Adrenal gland (tissue), 12 donors: ENCODE results near the gene ZDHHC14. TPM values are rescaled to one million over a fixed set of nuclear protein-coding genes. Genes with fewer than 3 reads are reported as not detected.

Experiments used
- DNase-seq, 7 donors: peaks; one replicate each; pipeline ENCODE4 v3.0.0-alpha.2; 2019 to 2020
- H3K27ac ChIP-seq, 5 donors: fragments of 200-600 bp; sonication (generic) in 4 of 5; 1 replicate in 3 of 5; 2 replicates in 2 of 5; pipeline versions ENCODE4 v1.5.1 to v1.8.0; 2016 to 2020; ENCODE audit warnings: mild to moderate bottlenecking in 1 of 5
- H3K27me3 ChIP-seq: fragments of 200-600 bp; 2 replicates; pipeline ENCODE4 v1.8.0; 2021
- H3K36me3 ChIP-seq, 2 donors: fragments of 200-600 bp; replicated peaks in 1 of 2; 1 replicate in 1 of 2; 2 replicates in 1 of 2; pipeline versions ENCODE4 v1.5.1 to v1.8.0; 2018 to 2022
- H3K4me1 ChIP-seq, 2 donors: fragments of 200-600 bp; replicated peaks in 1 of 2; 1 replicate in 1 of 2; 2 replicates in 1 of 2; pipeline versions ENCODE4 v1.5.1 to v1.8.0; 2018 to 2021
- H3K4me3 ChIP-seq, 4 donors: fragments of 200-600 bp; sonication (generic) in 3 of 4; one replicate each; pipeline ENCODE4 v1.5.1; 2016 to 2018
- H3K9me3 ChIP-seq, 3 donors: fragments of 200-600 bp; sonication (generic) in 1 of 3; replicated peaks in 1 of 3; 1 replicate in 2 of 3; 2 replicates in 1 of 3; pipeline versions ENCODE4 v1.5.1 to v1.8.0; 2016 to 2021
- CTCF ChIP-seq, 6 experiments: fragments of 450-650 bp in 4 of 6; fragments of 200-600 bp in 2 of 6; sonication (generic) in 1 of 6; IDR thresholded peaks; 1 replicate in 5 of 6; 2 replicates in 1 of 6; pipeline versions ENCODE4 v1.5.1 to v1.8.0; 2016 to 2021; ENCODE audit warnings: antibody characterized with exemption in 6 of 6, mild to moderate bottlenecking in 2 of 6, moderate library complexity in 1 of 6
- POLR2A ChIP-seq, 2 donors: fragments of 450-650 bp; IDR thresholded peaks; one replicate each; pipeline ENCODE4 v1.6.1; 2017; ENCODE audit warnings: antibody characterized with exemption in 2 of 2, mild to moderate bottlenecking in 2 of 2, moderate library complexity in 1 of 2
- WGBS, 4 donors: extraction: QIAGEN DNeasy Blood & Tissue Kit in 2 of 4; methylation state at CpG; one replicate each; pipeline versions ENCODE4 v1.1.5 to v1.1.7; 2013 to 2017; 5-methylcytosine and 5-hydroxymethylcytosine counted together
- intact Hi-C, 2 donors: fragments of 100-400 bp; cut with DNase I; formaldehyde crosslinking; loops; one replicate each; pipeline versions ENCODE4 v1.14.1 to v1.15.0; 2022 to 2023
- polyA plus RNA-seq, 3 donors: library from polyadenylated mRNA; stranded (reverse); fragments of 200-250 nt in 2 of 3; fragments of 350-450 nt in 1 of 3; fragmentation: Illumina TruSeq in 1 of 3; extraction: RNeasy Lipid Tissue Mini Kit (QIAGEN cat#74804) in 1 of 3; gene quantifications; one replicate each; pipeline ENCODE4 v1.2.3, GENCODE V29; 2013 to 2014
- total RNA-seq, 9 donors: library from RNA; depleted of rRNA in 4 of 9; stranded (reverse); fragments of >200 nt in 4 of 9; fragments of 120-200 nt in 1 of 9; fragmentation: NEBNext Ultra II Directional in 1 of 9; extraction: Animal tissue kit (Norgen Biotek cat#: 25700) in 1 of 9; gene quantifications; one replicate each; pipeline versions ENCODE4 v1.1.0 to v1.2.4, GENCODE V29; 2013 to 2023
- donor health status: healthy with polysubstance abuse.
- donor health status: Bipolar disorder and iron deficiency.
- donor health status: DM: yes; HTN: yes; CAD: no.
- donor health status: DM: no; HTN: no; CAD: no.
- donor health status: DM: no; HTN: no; CAD: no.
- donor health status: DM: yes; HTN: yes; CAD: no.

The ZDHHC14 gene
- total and polyA plus RNA-seq, 12 donors = 3.8 to 14.3 (median 8.8) TPM

DNA sequence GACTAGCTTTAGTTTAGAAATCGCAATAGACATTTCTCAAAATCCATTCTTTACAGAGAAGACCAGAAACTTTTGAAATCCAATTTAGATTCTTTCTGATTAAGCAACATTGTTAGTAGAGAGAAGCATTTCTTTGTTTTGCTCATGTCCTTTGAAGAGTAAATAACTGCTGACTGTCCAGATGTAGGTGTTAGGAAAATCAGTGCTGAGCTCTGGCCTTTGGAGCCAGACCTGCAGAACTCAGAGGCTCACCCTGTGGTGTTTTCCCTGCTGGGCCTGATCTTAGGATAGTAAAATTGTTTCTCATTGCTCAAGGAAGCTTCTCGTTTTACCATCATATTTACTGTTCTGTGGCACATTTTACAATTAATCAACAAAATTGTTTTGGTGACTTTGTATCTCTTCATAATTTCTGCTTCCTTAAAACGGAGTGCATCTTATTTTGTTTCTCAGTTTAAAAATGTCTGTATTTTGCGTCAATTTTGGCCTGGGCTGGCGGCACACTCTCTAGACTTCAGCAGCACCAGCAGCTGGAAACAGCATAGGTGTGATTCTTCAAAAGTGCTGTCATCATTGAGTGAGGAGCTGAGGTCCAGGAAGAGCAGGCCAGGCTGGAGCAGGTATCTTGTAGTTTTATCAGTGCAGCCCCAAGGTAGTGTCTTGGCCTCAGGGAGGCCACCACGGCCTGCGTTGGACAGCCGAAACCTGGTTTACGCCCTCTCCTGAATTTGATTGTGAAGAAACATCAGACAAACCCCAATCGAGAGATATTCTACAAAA is 8.3 kb upstream of the ZDHHC14 start:
- Histone ChIP-seq H3K27ac (no peak overlapping the region), H3K4me1 (no peaks in the 10 kb centered on the region), H3K36me3 (no peaks in the 10 kb centered on the region), H3K27me3 (no peaks in the 10 kb centered on the region), H3K9me3 (no peaks in the 10 kb centered on the region), H3K4me3 (no peak overlapping the region)
- TF ChIP-seq CTCF (IDR thresholded peaks at IDR 0.05) = no peak
- no peak for TF ChIP-seq POLR2A (IDR thresholded peaks at IDR 0.05)
- DNase-seq = no peak
- intact Hi-C loops = no loop called here
- 83 to 90% (median 86%) methylated on average over 10 of the region's 10 CpGs for WGBS, 4 donors

DNA sequence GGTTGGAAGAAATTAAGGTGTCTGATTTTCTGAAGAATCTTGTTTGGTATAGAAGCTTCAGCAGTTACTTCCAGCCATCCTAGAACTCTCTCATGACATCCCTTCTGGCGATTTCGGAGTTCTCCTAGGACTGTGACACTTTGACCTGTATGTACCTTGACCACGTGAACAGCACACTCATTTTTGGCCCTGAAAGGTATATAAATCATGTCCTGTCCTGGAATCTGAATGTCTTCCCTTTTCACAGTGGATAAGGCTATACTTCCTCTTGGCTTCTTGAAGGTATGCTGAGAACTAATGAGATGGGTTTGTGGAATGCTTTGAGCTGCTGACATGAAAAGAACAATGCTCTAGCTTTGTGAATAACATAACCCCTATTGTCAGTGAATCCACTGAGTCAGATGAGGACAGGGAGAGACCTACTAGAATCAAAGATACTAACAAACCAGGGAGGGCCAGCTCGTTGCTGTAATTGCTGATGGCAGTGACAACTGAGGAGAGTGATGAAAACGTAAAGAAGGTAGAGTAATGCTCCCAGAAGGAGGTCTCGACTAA is 6.0 kb upstream of the ZDHHC14 start:
- no peak for DNase-seq
- peaks cover 0 to 7% of the 10 kb centered on the region in 2 donors for H3K4me1 ChIP-seq
- 45 to 57% (median 53%) methylated on average over 6 of the region's 6 CpGs for WGBS, 4 donors
- H3K27ac ChIP-seq = no peak overlapping the region
- TF ChIP-seq CTCF (IDR thresholded peaks at IDR 0.05) (no peak), POLR2A (IDR thresholded peaks at IDR 0.05) (no peak)
- intact Hi-C loops = no loop called here
- H3K9me3 ChIP-seq = no peaks in the 10 kb centered on the region
- no peak overlapping the region for H3K4me3 ChIP-seq
- H3K27me3 ChIP-seq = no peaks in the 10 kb centered on the region
- H3K36me3 ChIP-seq = no peaks in the 10 kb centered on the region

- peaks cover 0 to 7% of the 10 kb centered on the region in 2 donors for H3K4me1 ChIP-seq
- intact Hi-C loops = no loop called here
- 92 to 96% (median 93%) methylated on average over 3 of the region's 3 CpGs for WGBS, 4 donors
- no peaks in the 10 kb centered on the region for H3K27me3 ChIP-seq
- H3K9me3 ChIP-seq = no peaks in the 10 kb centered on the region
- no peak for TF ChIP-seq POLR2A (IDR thresholded peaks at IDR 0.05)
- DNase-seq = no peak
- H3K4me3 ChIP-seq = no peak overlapping the region
- H3K27ac ChIP-seq = no peak overlapping the region
- H3K36me3 ChIP-seq = no peaks in the 10 kb centered on the region
These were observed 4.7 kb upstream of the ZDHHC14 start for GRCh38 chr6:157376241-157376640.

DNA sequence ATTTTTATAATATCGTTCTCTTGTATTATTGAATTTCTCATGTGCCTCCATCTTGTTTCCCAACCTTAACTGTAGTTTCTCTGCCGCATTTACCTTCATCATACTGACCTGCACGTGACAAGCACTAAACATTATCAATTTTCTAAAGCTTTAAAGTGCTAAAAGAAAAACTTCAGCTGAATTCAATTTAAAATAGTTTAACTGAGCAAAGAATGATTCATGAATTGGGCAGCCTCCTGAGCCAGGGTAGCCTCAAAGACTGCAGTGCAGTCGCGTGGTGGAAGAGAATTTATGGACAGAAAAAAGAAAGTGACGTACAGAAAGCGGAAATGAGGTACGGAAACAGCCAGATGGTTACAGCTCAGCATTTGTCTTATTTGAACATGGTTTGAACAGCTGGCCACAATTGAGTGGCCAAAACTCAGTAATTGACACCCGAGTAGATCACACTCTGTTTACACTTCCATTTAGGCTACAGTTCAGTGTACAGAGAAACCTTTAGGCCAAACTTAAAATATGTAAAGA is 4.2 kb upstream of the ZDHHC14 start:
- no peak for DNase-seq
- Histone ChIP-seq H3K36me3 (no peaks in the 10 kb centered on the region), H3K4me3 (no peak overlapping the region), H3K27me3 (no peaks in the 10 kb centered on the region), H3K4me1 (peaks cover 0 to 7% of the 10 kb centered on the region in 2 donors), H3K9me3 (no peaks in the 10 kb centered on the region), H3K27ac (no peak overlapping the region)
- WGBS, 4 donors = 83 to 87% (median 86%) methylated on average over 9 of the region's 9 CpGs
- TF ChIP-seq CTCF (IDR thresholded peaks at IDR 0.05) = no peak
- no peak for TF ChIP-seq POLR2A (IDR thresholded peaks at IDR 0.05)
- intact Hi-C loops = no loop called here
